PFSK-1 (cell line): ENCODE data around the gene PDCD10. TPM values are rescaled to one million over a fixed set of nuclear protein-coding genes. Genes with fewer than 3 reads are reported as not detected.

Experiments used
- FOXP2 ChIP-seq: optimal IDR thresholded peaks from 2 replicates; pipeline ENCODE3; 2011; ENCODE audit warnings: borderline replicate concordance, control low read depth, inconsistent platforms; ENCODE audit not compliant: insufficient read depth; ENCODE audit errors: extremely low read length, extremely low read depth
- POLR2AphosphoS5 ChIP-seq: IDR thresholded peaks from 2 replicates; pipeline ENCODE4 v1.6.1; 2012; ENCODE audit warnings: low read depth, mild to moderate bottlenecking, control low read depth, low read length, moderate library complexity
- SIN3A ChIP-seq: IDR thresholded peaks from 2 replicates; pipeline ENCODE4 v1.6.1; 2012; ENCODE audit warnings: mild to moderate bottlenecking, low read length, moderate library complexity, borderline replicate concordance; ENCODE audit not compliant: insufficient read depth
- TAF1 ChIP-seq: IDR thresholded peaks from 2 replicates; pipeline ENCODE4 v1.6.1; 2012; ENCODE audit warnings: low read length, control low read depth, borderline replicate concordance; ENCODE audit not compliant: insufficient read depth
- polyA plus RNA-seq: library from polyadenylated mRNA; unstranded; fragments of >200 nt; gene quantifications from one replicate; pipeline ENCODE4 v1.2.1, GENCODE V29; 2012; ENCODE audit warnings: low read depth, missing spikeins; ENCODE audit not compliant: insufficient read length
- TF ChIP-seq, protein P1 (sequence below), 2 experiments: IDR thresholded peaks; 2 replicates each; pipeline versions ENCODE4 v1.6.1 to v1.8.0; 2011 to 2012; ENCODE audit warnings: low read depth in 2 of 2, low read length in 2 of 2, control low read depth in 1 of 2, inconsistent platforms in 1 of 2, mild to moderate bottlenecking in 1 of 2, moderate library complexity in 1 of 2; ENCODE audit not compliant: insufficient read depth in 1 of 2

PDCD10 gene
- polyA plus RNA-seq, result 9.8 TPM

DNA sequence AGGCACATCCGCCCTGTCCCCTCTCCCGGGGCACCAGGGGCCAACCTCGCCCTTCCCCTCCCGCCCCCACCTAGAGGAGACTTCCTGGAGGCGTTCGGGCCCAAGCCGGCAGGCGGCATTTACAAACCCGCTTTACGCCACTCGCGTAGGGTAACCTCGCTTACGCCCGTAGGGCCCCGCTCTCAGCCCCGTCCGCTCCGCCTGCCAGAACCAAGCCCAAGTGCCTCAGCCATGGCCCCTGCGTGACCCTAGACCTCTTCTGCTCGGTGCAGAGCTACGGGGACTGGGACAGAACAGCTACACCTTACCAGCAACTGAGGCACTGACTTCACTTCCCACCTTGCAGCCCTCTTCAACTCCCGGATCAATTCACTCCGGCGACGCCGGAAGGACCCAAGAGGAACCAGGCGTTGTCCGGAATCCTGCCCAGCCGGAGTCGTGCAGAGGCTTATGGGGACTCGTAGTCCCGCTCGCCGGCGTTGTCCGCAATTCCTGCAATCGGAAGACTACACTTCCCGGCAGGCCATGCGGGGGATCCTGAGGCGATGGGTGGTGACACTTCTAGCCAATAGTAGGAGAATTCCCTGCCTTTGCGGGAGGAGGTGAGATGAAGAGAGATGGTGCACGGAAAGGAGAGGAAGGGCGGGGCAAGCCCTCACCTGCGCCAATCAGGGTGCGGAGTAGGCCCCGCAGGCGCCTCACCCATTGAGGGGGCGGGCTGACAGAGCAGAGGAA lies at the start of gene PDCD10:
Gene PDCD10, minus strand, starts transcription at position 395 of the 735 bp plus-strand sequence. CDS start 14,735 bp downstream, outside the sequence.
- TF ChIP-seq, protein P1, sequence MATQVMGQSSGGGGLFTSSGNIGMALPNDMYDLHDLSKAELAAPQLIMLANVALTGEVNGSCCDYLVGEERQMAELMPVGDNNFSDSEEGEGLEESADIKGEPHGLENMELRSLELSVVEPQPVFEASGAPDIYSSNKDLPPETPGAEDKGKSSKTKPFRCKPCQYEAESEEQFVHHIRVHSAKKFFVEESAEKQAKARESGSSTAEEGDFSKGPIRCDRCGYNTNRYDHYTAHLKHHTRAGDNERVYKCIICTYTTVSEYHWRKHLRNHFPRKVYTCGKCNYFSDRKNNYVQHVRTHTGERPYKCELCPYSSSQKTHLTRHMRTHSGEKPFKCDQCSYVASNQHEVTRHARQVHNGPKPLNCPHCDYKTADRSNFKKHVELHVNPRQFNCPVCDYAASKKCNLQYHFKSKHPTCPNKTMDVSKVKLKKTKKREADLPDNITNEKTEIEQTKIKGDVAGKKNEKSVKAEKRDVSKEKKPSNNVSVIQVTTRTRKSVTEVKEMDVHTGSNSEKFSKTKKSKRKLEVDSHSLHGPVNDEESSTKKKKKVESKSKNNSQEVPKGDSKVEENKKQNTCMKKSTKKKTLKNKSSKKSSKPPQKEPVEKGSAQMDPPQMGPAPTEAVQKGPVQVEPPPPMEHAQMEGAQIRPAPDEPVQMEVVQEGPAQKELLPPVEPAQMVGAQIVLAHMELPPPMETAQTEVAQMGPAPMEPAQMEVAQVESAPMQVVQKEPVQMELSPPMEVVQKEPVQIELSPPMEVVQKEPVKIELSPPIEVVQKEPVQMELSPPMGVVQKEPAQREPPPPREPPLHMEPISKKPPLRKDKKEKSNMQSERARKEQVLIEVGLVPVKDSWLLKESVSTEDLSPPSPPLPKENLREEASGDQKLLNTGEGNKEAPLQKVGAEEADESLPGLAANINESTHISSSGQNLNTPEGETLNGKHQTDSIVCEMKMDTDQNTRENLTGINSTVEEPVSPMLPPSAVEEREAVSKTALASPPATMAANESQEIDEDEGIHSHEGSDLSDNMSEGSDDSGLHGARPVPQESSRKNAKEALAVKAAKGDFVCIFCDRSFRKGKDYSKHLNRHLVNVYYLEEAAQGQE (IDR thresholded peaks at IDR 0.05; ENCODE audit: insufficient read depth in 1 of 2, low read depth in 2 of 2, low read length in 2 of 2), result no peak
- TF ChIP-seq POLR2AphosphoS5, result peak; percentile 60; the same call in 1 of the 2 replicates

- TF ChIP-seq FOXP2 (no peak), SIN3A (no peak), POLR2AphosphoS5 (no peak), TAF1 (no peak)
- TF ChIP-seq, protein P1 (IDR thresholded peaks at IDR 0.05; ENCODE audit: insufficient read depth in 1 of 2, low read depth in 2 of 2, low read length in 2 of 2), result no peak
These were observed 49.1 kb upstream of the PDCD10 start for GRCh38 chr3:167783781-167784180.

- TF ChIP-seq FOXP2 (no peak), TAF1 (no peak), POLR2AphosphoS5 (no peak), SIN3A (no peak)
- TF ChIP-seq, protein P1 (IDR thresholded peaks at IDR 0.05; ENCODE audit: insufficient read depth in 1 of 2, low read depth in 2 of 2, low read length in 2 of 2), result no peak
These were observed 45.7 kb upstream of the PDCD10 start for GRCh38 chr3:167780214-167780883.

GRCh38 chr3:167777356-167777755 lies 42.7 kb upstream of the PDCD10 start:
- TF ChIP-seq POLR2AphosphoS5, result no peak
- no peak for TF ChIP-seq FOXP2
- TF ChIP-seq, protein P1 (IDR thresholded peaks at IDR 0.05; ENCODE audit: insufficient read depth in 1 of 2, low read depth in 2 of 2, low read length in 2 of 2), result no peak
- TF ChIP-seq SIN3A, result no peak
- no peak for TF ChIP-seq TAF1
